Stomach (tissue), 9 donors: Measurements from ENCODE around the gene JMJD1C. TPM values are rescaled to one million over a fixed set of nuclear protein-coding genes. Genes with fewer than 3 reads are reported as not detected.

Experiments used
- DNase-seq, 2 donors: peaks; one replicate each; pipeline versions ENCODE4 v3.0.0 to v3.0.0-alpha.2; 2013 to 2019
- H3K27ac ChIP-seq, 5 donors: fragments of 200-600 bp in 4 of 5; sonication (generic) in 4 of 5; one replicate each; pipeline ENCODE4 v1.5.1; 2013 to 2019; ENCODE audit warnings: mild to moderate bottlenecking in 1 of 5, moderate library complexity in 1 of 5
- H3K27me3 ChIP-seq, 3 donors: fragments of 200-600 bp; sonication (generic); one replicate each; pipeline ENCODE4 v1.5.1; 2017 to 2019; ENCODE audit warnings: mixed run types in 1 of 3
- H3K36me3 ChIP-seq, 4 donors: fragments of 200-600 bp; sonication (generic); 1 replicate in 3 of 4; 2 replicates in 1 of 4; pipeline ENCODE4 v1.5.1; 2016 to 2019
- H3K4me1 ChIP-seq, 4 donors: fragments of 200-600 bp; sonication (generic); one replicate each; pipeline ENCODE4 v1.5.1; 2016 to 2019
- H3K4me3 ChIP-seq, 4 donors: fragments of 200-600 bp; sonication (generic) in 3 of 4; one replicate each; pipeline ENCODE4 v1.5.1; 2016 to 2019; ENCODE audit warnings: mild to moderate bottlenecking in 1 of 4
- H3K9me3 ChIP-seq, 4 donors: fragments of 200-600 bp; sonication (generic); one replicate each; pipeline ENCODE4 v1.5.1; 2016 to 2019
- CTCF ChIP-seq, 7 experiments: fragments of 450-650 bp in 4 of 7; fragments of 200-600 bp in 3 of 7; sonication (generic) in 3 of 7; IDR thresholded peaks; one replicate each; pipeline ENCODE4 v1.5.1; 2016 to 2019; ENCODE audit warnings: antibody characterized with exemption in 7 of 7, control low read depth in 2 of 7, mild to moderate bottlenecking in 1 of 7
- EP300 ChIP-seq: sonication (generic); formaldehyde crosslinking; IDR thresholded peaks from one replicate; pipeline ENCODE4 v1.6.1; 2017; ENCODE audit warnings: antibody characterized with exemption
- POLR2A ChIP-seq, 4 donors: fragments of 450-650 bp; IDR thresholded peaks; one replicate each; pipeline ENCODE4 v1.6.1; 2016; ENCODE audit warnings: antibody characterized with exemption in 4 of 4, control low read depth in 2 of 4, mild to moderate bottlenecking in 1 of 4, moderate library complexity in 1 of 4
- POLR2AphosphoS5 ChIP-seq, 3 donors: sonication (generic); formaldehyde crosslinking; IDR thresholded peaks; one replicate each; pipeline ENCODE4 v1.6.1; 2016; ENCODE audit warnings: antibody characterized with exemption in 3 of 3
- WGBS, 5 donors: extraction: QIAGEN DNeasy Blood & Tissue Kit in 3 of 5; methylation state at CpG; one replicate each; pipeline versions ENCODE4 v1.1.5 to v1.1.7; 2013 to 2018; 5-methylcytosine and 5-hydroxymethylcytosine counted together
- intact Hi-C: fragments of 100-400 bp; cut with DNase I; formaldehyde crosslinking; loops from one replicate; pipeline ENCODE4 v1.15.1; 2023; ENCODE audit warnings: low total_unique reads
- polyA plus RNA-seq, 3 donors: library from polyadenylated mRNA; stranded (reverse); fragments of 200-250 nt; gene quantifications; one replicate each; pipeline ENCODE4 v1.2.3, GENCODE V29; 2013
- total RNA-seq, 5 donors: library from RNA; depleted of rRNA; stranded (reverse); fragments of >200 nt; gene quantifications; one replicate each; pipeline versions ENCODE4 v1.1.0 to v1.2.3, GENCODE V29; 2014 to 2016
- donor health status: healthy with polysubstance abuse.
- donor health status: Bipolar disorder and iron deficiency.
- donor health status: healthy.

JMJD1C gene
- total and polyA plus RNA-seq, 8 donors, result 13.6 to 235 (median 33.5) TPM

- Histone ChIP-seq H3K27ac (no peak overlapping the region), H3K36me3 (no peaks in the 10 kb centered on the region), H3K9me3 (peaks cover 0 to 5% (median 2%) of the 10 kb centered on the region in 4 donors), H3K4me3 (no peak overlapping the region), H3K4me1 (peaks cover 0 to 24% (median 4%) of the 10 kb centered on the region in 4 donors), H3K27me3 (no peaks in the 10 kb centered on the region)
- DNase-seq, result no peak
- no peak for TF ChIP-seq POLR2A (IDR thresholded peaks at IDR 0.05)
- no peak for TF ChIP-seq EP300
- TF ChIP-seq CTCF (IDR thresholded peaks at IDR 0.05), result no peak
- no peak for TF ChIP-seq POLR2AphosphoS5 (IDR thresholded peaks at IDR 0.05)
- 91 to 99% (median 93%) methylated on average over 7 of the region's 7 CpGs for WGBS, 5 donors
- intact Hi-C loops, result no loop called here
These were observed 72.7 kb downstream of the JMJD1C start for GRCh38 chr10:63393050-63393449.

- H3K4me1 ChIP-seq, result peaks cover 0 to 25% (median 4%) of the 10 kb centered on the region in 4 donors
- no peak overlapping the region for H3K4me3 ChIP-seq
- H3K27me3 ChIP-seq, result no peaks in the 10 kb centered on the region
- DNase-seq, result no peak
- no peak for TF ChIP-seq POLR2A (IDR thresholded peaks at IDR 0.05)
- no peak for TF ChIP-seq EP300
- TF ChIP-seq CTCF (IDR thresholded peaks at IDR 0.05), result no peak
- TF ChIP-seq POLR2AphosphoS5 (IDR thresholded peaks at IDR 0.05), result no peak
- 95 to 100% (median 98%) methylated on average over 6 of the region's 6 CpGs for WGBS, 5 donors
- H3K36me3 ChIP-seq, result no peaks in the 10 kb centered on the region
- intact Hi-C loops, result no loop called here
- H3K27ac ChIP-seq, result no peak overlapping the region
- H3K9me3 ChIP-seq, result peaks cover 0 to 5% (median 2%) of the 10 kb centered on the region in 4 donors
These were observed 73.6 kb downstream of the JMJD1C start for GRCh38 chr10:63392224-63392623.

- intact Hi-C loops, result no loop called here
- DNase-seq, result no peak
- Histone ChIP-seq H3K27me3 (no peaks in the 10 kb centered on the region), H3K4me3 (no peak overlapping the region), H3K4me1 (peaks cover 0 to 22% (median 4%) of the 10 kb centered on the region in 4 donors), H3K36me3 (no peaks in the 10 kb centered on the region), H3K9me3 (peaks cover 0 to 5% (median 2%) of the 10 kb centered on the region in 4 donors), H3K27ac (no peak overlapping the region)
- TF ChIP-seq POLR2AphosphoS5 (IDR thresholded peaks at IDR 0.05) (no peak), EP300 (no peak), POLR2A (IDR thresholded peaks at IDR 0.05) (no peak), CTCF (IDR thresholded peaks at IDR 0.05) (no peak)
- 85 to 93% (median 91%) methylated on average over 4 of the region's 4 CpGs for WGBS, 5 donors
These were observed 74.0 kb downstream of the JMJD1C start for GRCh38 chr10:63391812-63392211.

GRCh38 chr10:63390521-63390920, 75.3 kb downstream of the JMJD1C start:
- Histone ChIP-seq H3K27ac (no peak overlapping the region), H3K27me3 (no peaks in the 10 kb centered on the region), H3K9me3 (peaks cover 0 to 5% (median 2%) of the 10 kb centered on the region in 4 donors), H3K4me3 (no peak overlapping the region), H3K36me3 (no peaks in the 10 kb centered on the region), H3K4me1 (peaks cover 0 to 21% (median 3%) of the 10 kb centered on the region in 4 donors)
- intact Hi-C loops, result no loop called here
- WGBS, 5 donors, result 95 to 100% (median 97%) methylated on average over 1 of the region's 1 CpG
- TF ChIP-seq POLR2A (IDR thresholded peaks at IDR 0.05) (no peak), EP300 (no peak), POLR2AphosphoS5 (IDR thresholded peaks at IDR 0.05) (no peak), CTCF (IDR thresholded peaks at IDR 0.05) (no peak)
- DNase-seq, result no peak
